SK-N-SH (cell line): Measurements from ENCODE around the gene CNTNAP2.

Source experiments
- GABPA ChIP-seq: IDR thresholded peaks from 2 replicates; pipeline ENCODE4 v1.4.0; 2012; ENCODE audit warnings: low read depth, mild to moderate bottlenecking
- JUND ChIP-seq: IDR thresholded peaks from 2 replicates; pipeline ENCODE4 v1.4.0; 2012
- POLR2AphosphoS5 ChIP-seq: IDR thresholded peaks from 2 replicates; pipeline ENCODE4 v1.6.1; 2012; ENCODE audit warnings: low read depth, low read length
- RAD21 ChIP-seq: IDR thresholded peaks from 2 replicates; pipeline ENCODE4 v1.6.1; 2012; ENCODE audit warnings: mild to moderate bottlenecking, low read length
- USF2 ChIP-seq: fragments of 150-350 bp; IDR thresholded peaks from 2 replicates; pipeline ENCODE4 v1.6.1; 2017; ENCODE audit warnings: antibody characterized with exemption, low read length, low read depth, borderline replicate concordance
- TF ChIP-seq, protein P1 (sequence below): IDR thresholded peaks from 2 replicates; pipeline ENCODE4 v1.6.1; 2012; ENCODE audit warnings: mild to moderate bottlenecking, low read depth, low read length, moderate library complexity
- TF ChIP-seq, protein P2 (sequence below): fragments of 200-600 bp; sonication (generic); IDR thresholded peaks from 2 replicates; pipeline ENCODE4 v1.6.1; 2017; ENCODE audit warnings: antibody characterized with exemption, mild to moderate bottlenecking, moderate library complexity

DNA sequence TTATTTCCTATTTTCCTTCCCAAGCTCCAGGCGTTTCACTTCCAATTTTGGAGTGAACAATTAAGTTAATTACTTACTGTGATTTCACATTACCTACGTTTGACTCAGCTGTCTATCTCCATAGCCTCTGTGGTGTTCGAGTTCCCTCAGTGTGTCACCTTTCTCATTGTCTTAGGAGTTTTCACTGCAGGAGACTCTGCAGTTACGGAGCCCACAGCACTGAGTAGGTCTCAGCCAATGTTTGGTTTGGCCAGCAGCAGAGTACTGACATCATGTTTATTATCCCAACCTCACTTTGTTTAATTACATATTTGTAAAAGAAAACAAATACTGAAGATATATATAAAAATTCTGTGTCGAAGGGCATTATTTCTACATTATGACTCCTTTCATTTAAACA is 1123.9 kb downstream of the CNTNAP2 start:
- TF ChIP-seq POLR2AphosphoS5 (no peak), USF2 (no peak), RAD21 (no peak), GABPA (no peak), JUND (no peak)
- TF ChIP-seq, protein P1, sequence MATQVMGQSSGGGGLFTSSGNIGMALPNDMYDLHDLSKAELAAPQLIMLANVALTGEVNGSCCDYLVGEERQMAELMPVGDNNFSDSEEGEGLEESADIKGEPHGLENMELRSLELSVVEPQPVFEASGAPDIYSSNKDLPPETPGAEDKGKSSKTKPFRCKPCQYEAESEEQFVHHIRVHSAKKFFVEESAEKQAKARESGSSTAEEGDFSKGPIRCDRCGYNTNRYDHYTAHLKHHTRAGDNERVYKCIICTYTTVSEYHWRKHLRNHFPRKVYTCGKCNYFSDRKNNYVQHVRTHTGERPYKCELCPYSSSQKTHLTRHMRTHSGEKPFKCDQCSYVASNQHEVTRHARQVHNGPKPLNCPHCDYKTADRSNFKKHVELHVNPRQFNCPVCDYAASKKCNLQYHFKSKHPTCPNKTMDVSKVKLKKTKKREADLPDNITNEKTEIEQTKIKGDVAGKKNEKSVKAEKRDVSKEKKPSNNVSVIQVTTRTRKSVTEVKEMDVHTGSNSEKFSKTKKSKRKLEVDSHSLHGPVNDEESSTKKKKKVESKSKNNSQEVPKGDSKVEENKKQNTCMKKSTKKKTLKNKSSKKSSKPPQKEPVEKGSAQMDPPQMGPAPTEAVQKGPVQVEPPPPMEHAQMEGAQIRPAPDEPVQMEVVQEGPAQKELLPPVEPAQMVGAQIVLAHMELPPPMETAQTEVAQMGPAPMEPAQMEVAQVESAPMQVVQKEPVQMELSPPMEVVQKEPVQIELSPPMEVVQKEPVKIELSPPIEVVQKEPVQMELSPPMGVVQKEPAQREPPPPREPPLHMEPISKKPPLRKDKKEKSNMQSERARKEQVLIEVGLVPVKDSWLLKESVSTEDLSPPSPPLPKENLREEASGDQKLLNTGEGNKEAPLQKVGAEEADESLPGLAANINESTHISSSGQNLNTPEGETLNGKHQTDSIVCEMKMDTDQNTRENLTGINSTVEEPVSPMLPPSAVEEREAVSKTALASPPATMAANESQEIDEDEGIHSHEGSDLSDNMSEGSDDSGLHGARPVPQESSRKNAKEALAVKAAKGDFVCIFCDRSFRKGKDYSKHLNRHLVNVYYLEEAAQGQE, result no peak
- TF ChIP-seq, protein P2, sequence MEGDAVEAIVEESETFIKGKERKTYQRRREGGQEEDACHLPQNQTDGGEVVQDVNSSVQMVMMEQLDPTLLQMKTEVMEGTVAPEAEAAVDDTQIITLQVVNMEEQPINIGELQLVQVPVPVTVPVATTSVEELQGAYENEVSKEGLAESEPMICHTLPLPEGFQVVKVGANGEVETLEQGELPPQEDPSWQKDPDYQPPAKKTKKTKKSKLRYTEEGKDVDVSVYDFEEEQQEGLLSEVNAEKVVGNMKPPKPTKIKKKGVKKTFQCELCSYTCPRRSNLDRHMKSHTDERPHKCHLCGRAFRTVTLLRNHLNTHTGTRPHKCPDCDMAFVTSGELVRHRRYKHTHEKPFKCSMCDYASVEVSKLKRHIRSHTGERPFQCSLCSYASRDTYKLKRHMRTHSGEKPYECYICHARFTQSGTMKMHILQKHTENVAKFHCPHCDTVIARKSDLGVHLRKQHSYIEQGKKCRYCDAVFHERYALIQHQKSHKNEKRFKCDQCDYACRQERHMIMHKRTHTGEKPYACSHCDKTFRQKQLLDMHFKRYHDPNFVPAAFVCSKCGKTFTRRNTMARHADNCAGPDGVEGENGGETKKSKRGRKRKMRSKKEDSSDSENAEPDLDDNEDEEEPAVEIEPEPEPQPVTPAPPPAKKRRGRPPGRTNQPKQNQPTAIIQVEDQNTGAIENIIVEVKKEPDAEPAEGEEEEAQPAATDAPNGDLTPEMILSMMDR, result no peak
